Smooth muscle cell (in vitro differentiated cells): ENCODE measurements around the gene NME3. TPM values are rescaled to one million over a fixed set of nuclear protein-coding genes. Genes with fewer than 3 reads are reported as not detected.

Experiments used
- DNase-seq: peaks from one replicate; lab custom pipeline; 2025; ENCODE audit not compliant: unreplicated experiment; lab: John Stamatoyannopoulos, UW
- H2AFZ ChIP-seq: fragments of 200-600 bp; sonication (generic); 2 replicates; pipeline ENCODE4 v1.6.0; 2016; ENCODE audit warnings: antibody characterized with exemption, low read depth, mild to moderate bottlenecking
- H3F3A ChIP-seq: fragments of 200-600 bp; sonication (generic); 2 replicates; pipeline ENCODE4 v1.6.0; 2017; ENCODE audit warnings: antibody characterized with exemption, low read depth
- H3K27ac ChIP-seq: fragments of 200-600 bp; sonication (generic); 2 replicates; pipeline ENCODE4 v1.5.1; 2016; ENCODE audit warnings: low read depth, mild to moderate bottlenecking
- H3K27me3 ChIP-seq: fragments of 200-600 bp; sonication (generic); 2 replicates; pipeline ENCODE4 v1.6.1; 2016; ENCODE audit warnings: low read depth, mild to moderate bottlenecking
- H3K36me3 ChIP-seq: fragments of 200-600 bp; sonication (generic); 2 replicates; pipeline ENCODE4 v1.5.1; 2016; ENCODE audit warnings: low read depth
- H3K4me1 ChIP-seq: fragments of 200-600 bp; sonication (generic); 2 replicates; pipeline ENCODE4 v1.5.1; 2016; ENCODE audit warnings: low read depth
- H3K4me2 ChIP-seq: fragments of 200-600 bp; sonication (generic); 2 replicates; pipeline ENCODE4 v1.6.0; 2016; ENCODE audit warnings: mild to moderate bottlenecking
- H3K4me3 ChIP-seq: fragments of 200-600 bp; sonication (generic); 2 replicates; pipeline ENCODE4 v1.5.1; 2016; ENCODE audit warnings: mild to moderate bottlenecking
- H3K79me2 ChIP-seq: fragments of 200-600 bp; sonication (generic); 2 replicates; pipeline ENCODE4 v1.6.0; 2016; ENCODE audit warnings: low read depth, mild to moderate bottlenecking
- H3K9ac ChIP-seq: fragments of 200-600 bp; sonication (generic); 2 replicates; pipeline ENCODE4 v1.6.0; 2016; ENCODE audit warnings: low read depth
- H3K9me3 ChIP-seq: fragments of 200-600 bp; sonication (generic); replicated peaks from 2 replicates; pipeline ENCODE4 v1.5.1; 2016; ENCODE audit warnings: low read depth
- H4K20me1 ChIP-seq: fragments of 200-600 bp; sonication (generic); 2 replicates; pipeline ENCODE4 v1.6.0; 2016; ENCODE audit warnings: low read depth
- WGBS: methylation state at CpG from one replicate; pipeline ENCODE4 v1.1.7; 2016; ENCODE audit warnings: low lambda C conversion rate; 5-methylcytosine and 5-hydroxymethylcytosine counted together
- polyA plus RNA-seq: library from polyadenylated mRNA; unstranded; fragments of >200 nt; fragmentation: Nextera tagmentation; extraction: Ambion mirVana; gene quantifications from 2 replicates; pipeline ENCODE4 v1.2.1, GENCODE V29; 2016
- total RNA-seq: library from RNA; depleted of rRNA; stranded (reverse); fragments of >200 nt; gene quantifications from 2 replicates; pipeline ENCODE4 v1.2.3, GENCODE V29; 2014
- TF ChIP-seq, protein P1 (sequence below): fragments of 200-600 bp; sonication (generic); IDR thresholded peaks from 2 replicates; pipeline ENCODE4 v1.5.1; 2017; ENCODE audit warnings: borderline replicate concordance, mild to moderate bottlenecking, antibody characterized with exemption; ENCODE audit not compliant: insufficient read depth, poor library complexity, severe bottlenecking

Gene NME3
- total and polyA plus RNA-seq, 2 experiments from 2014 or later = 56.7 to 85.4 TPM

GRCh38 chr16:1732071-1732470 lies 39.3 kb downstream of the NME3 start:
- Histone ChIP-seq H3K79me2 (peaks cover 4% of the 10 kb centered on the region), H3K4me1 (no peaks in the 10 kb centered on the region), H3K36me3 (no peaks in the 10 kb centered on the region), H2AFZ (no peak overlapping the region), H3K4me2 (no peak overlapping the region), H3F3A (peaks cover 16% of the 10 kb centered on the region), H3K9me3 (no peaks in the 10 kb centered on the region), H4K20me1 (peaks cover 29% of the 10 kb centered on the region), H3K4me3 (no peak overlapping the region), H3K27me3 (no peaks in the 10 kb centered on the region), H3K9ac (no peak overlapping the region), H3K27ac (no peak overlapping the region)
- TF ChIP-seq, protein P1, sequence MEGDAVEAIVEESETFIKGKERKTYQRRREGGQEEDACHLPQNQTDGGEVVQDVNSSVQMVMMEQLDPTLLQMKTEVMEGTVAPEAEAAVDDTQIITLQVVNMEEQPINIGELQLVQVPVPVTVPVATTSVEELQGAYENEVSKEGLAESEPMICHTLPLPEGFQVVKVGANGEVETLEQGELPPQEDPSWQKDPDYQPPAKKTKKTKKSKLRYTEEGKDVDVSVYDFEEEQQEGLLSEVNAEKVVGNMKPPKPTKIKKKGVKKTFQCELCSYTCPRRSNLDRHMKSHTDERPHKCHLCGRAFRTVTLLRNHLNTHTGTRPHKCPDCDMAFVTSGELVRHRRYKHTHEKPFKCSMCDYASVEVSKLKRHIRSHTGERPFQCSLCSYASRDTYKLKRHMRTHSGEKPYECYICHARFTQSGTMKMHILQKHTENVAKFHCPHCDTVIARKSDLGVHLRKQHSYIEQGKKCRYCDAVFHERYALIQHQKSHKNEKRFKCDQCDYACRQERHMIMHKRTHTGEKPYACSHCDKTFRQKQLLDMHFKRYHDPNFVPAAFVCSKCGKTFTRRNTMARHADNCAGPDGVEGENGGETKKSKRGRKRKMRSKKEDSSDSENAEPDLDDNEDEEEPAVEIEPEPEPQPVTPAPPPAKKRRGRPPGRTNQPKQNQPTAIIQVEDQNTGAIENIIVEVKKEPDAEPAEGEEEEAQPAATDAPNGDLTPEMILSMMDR = no peak
- no peak for DNase-seq
- 95% methylated on average over 14 of the region's 14 CpGs for WGBS

GRCh38 chr16:1731603-1732002 lies 39.7 kb downstream of the NME3 start:
- H3K4me2 ChIP-seq = no peak overlapping the region
- no peak overlapping the region for H2AFZ ChIP-seq
- H3K9me3 ChIP-seq = no peaks in the 10 kb centered on the region
- peaks cover 16% of the 10 kb centered on the region for H3F3A ChIP-seq
- DNase-seq = no peak
- peaks cover 9% of the 10 kb centered on the region for H3K79me2 ChIP-seq
- H3K27ac ChIP-seq = no peak overlapping the region
- TF ChIP-seq, protein P1 = no peak
- 77% methylated on average over 7 of the region's 7 CpGs for WGBS
- H4K20me1 ChIP-seq = peaks cover 33% of the 10 kb centered on the region
- H3K36me3 ChIP-seq = no peaks in the 10 kb centered on the region
- no peaks in the 10 kb centered on the region for H3K4me1 ChIP-seq
- no peaks in the 10 kb centered on the region for H3K27me3 ChIP-seq
- no peak overlapping the region for H3K4me3 ChIP-seq
- H3K9ac ChIP-seq = no peak overlapping the region

DNA sequence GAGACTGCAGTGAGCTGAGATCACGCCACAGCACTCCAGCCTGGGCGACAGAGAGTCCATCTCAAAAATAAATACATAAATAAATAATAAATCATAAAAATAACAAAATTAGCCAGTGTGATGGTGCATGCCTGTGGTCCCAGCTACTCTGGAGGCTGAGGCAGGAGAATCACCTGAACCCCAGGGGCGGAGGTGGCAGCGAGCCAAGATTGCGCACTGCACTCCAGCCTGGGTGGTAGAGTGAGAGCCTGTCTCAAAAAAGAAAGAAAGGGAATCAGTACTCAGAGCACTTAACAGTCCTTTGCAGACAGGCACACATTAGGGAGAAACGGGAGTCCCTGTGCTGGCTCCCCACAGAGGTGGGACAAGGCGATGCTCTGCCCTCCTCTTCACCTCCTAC lies 40.3 kb downstream of the NME3 start:
- TF ChIP-seq, protein P1 = no peak
- Histone ChIP-seq H3K4me1 (no peaks in the 10 kb centered on the region), H3K36me3 (no peaks in the 10 kb centered on the region), H3K27me3 (no peaks in the 10 kb centered on the region), H2AFZ (no peak overlapping the region), H3F3A (peaks cover 16% of the 10 kb centered on the region), H3K27ac (no peak overlapping the region), H3K9me3 (no peaks in the 10 kb centered on the region), H3K79me2 (peaks cover 12% of the 10 kb centered on the region), H3K9ac (no peak overlapping the region), H3K4me2 (no peak overlapping the region), H4K20me1 (peaks cover 39% of the 10 kb centered on the region), H3K4me3 (no peak overlapping the region)
- DNase-seq = no peak
- 99% methylated on average over 7 of the region's 7 CpGs for WGBS

- H3K79me2 ChIP-seq = peaks cover 21% of the 10 kb centered on the region
- no peak overlapping the region for H3K4me2 ChIP-seq
- H3K9ac ChIP-seq = no peak overlapping the region
- WGBS = 97% methylated on average over 21 of the region's 35 CpGs
- TF ChIP-seq, protein P1 = no peak
- no peak for DNase-seq
- no peaks in the 10 kb centered on the region for H3K36me3 ChIP-seq
- H3K4me3 ChIP-seq = no peak overlapping the region
- no peaks in the 10 kb centered on the region for H3K9me3 ChIP-seq
- H3K27me3 ChIP-seq = no peaks in the 10 kb centered on the region
- H3K27ac ChIP-seq = no peak overlapping the region
- no peak overlapping the region for H2AFZ ChIP-seq
- H4K20me1 ChIP-seq = peaks cover 40% of the 10 kb centered on the region
- no peaks in the 10 kb centered on the region for H3K4me1 ChIP-seq
- peaks cover 2% of the 10 kb centered on the region for H3F3A ChIP-seq
Observed at GRCh38 chr16:1729445-1729844, 41.9 kb downstream of the NME3 start.
